Heart right ventricle (tissue), 16 donors: ENCODE data around the gene GANC. TPM values are rescaled to one million over a fixed set of nuclear protein-coding genes. Genes with fewer than 3 reads are reported as not detected.

ENCODE experiments used
- ATAC-seq, 8 donors: fragments of 200-7000 bp; cut with Tn5 transposase; one replicate each; pipeline ENCODE4 v1.9.1; 2020; ENCODE audit warnings: mild to moderate bottlenecking in 8 of 8, moderate library complexity in 8 of 8, moderate number of reproducible peaks in 1 of 8
- DNase-seq, 2 donors: peaks; one replicate each; pipeline ENCODE4 v3.0.0-alpha.2; 2020
- H3K27ac ChIP-seq, 10 donors: fragments of 200-600 bp; sonication (generic) in 2 of 10; one replicate each; pipeline versions ENCODE4 v1.5.0 to v1.8.0; 2020 to 2022; ENCODE audit warnings: mild to moderate bottlenecking in 3 of 10
- H3K27me3 ChIP-seq, 7 donors: fragments of 200-600 bp; one replicate each; pipeline ENCODE4 v1.8.0; 2021 to 2022; ENCODE audit warnings: mild to moderate bottlenecking in 2 of 7
- H3K36me3 ChIP-seq, 9 donors: fragments of 200-600 bp; sonication (generic) in 1 of 9; one replicate each; pipeline versions ENCODE4 v1.5.0 to v1.8.0; 2020 to 2022; ENCODE audit warnings: mild to moderate bottlenecking in 2 of 9
- H3K4me1 ChIP-seq, 9 donors: fragments of 200-600 bp; sonication (generic) in 1 of 9; one replicate each; pipeline versions ENCODE4 v1.5.0 to v1.8.0; 2020 to 2022; ENCODE audit warnings: mild to moderate bottlenecking in 4 of 9
- H3K4me3 ChIP-seq, 10 donors: fragments of 200-600 bp; sonication (generic) in 2 of 10; one replicate each; pipeline versions ENCODE4 v1.5.0 to v1.8.0; 2020 to 2022; ENCODE audit warnings: mild to moderate bottlenecking in 7 of 10, moderate library complexity in 2 of 10
- H3K9me3 ChIP-seq, 11 donors: fragments of 200-600 bp in 10 of 11; sonication (generic) in 2 of 11; one replicate each; pipeline versions ENCODE4 v1.5.0 to v1.8.0; 2013 to 2022; ENCODE audit warnings: mild to moderate bottlenecking in 2 of 11, control low read depth in 1 of 11, moderate library complexity in 1 of 11
- WGBS, 2 donors: extraction: QIAGEN DNeasy Blood & Tissue Kit; methylation state at CpG; one replicate each; pipeline ENCODE4 v1.1.7; 2013; ENCODE audit warnings: inconsistent platforms in 1 of 2; 5-methylcytosine and 5-hydroxymethylcytosine counted together
- intact Hi-C, 10 donors: fragments of 100-400 bp; cut with DNase I; formaldehyde crosslinking; loops; one replicate each; pipeline versions ENCODE4 v1.11.1 to v1.14.2; 2022
- polyA plus RNA-seq, 2 donors: library from polyadenylated mRNA; stranded (reverse); fragments of 200-250 nt; gene quantifications; one replicate each; pipeline ENCODE4 v1.2.3, GENCODE V29; 2013
- total RNA-seq, 10 donors: library from RNA; stranded (reverse); fragmentation: NEBNext Ultra II Directional in 3 of 10; extraction: Animal tissue kit (Norgen Biotek cat#: 25700) in 3 of 10; gene quantifications; one replicate each; pipeline versions ENCODE4 v1.2.1 to v1.2.4, GENCODE V29; 2021 to 2023
- TF ChIP-seq, protein P1 (sequence below), 9 donors: fragments of 200-600 bp; sonication (generic) in 2 of 9; IDR thresholded peaks; one replicate each; pipeline versions ENCODE4 v1.5.0 to v1.8.0; 2021 to 2022; ENCODE audit warnings: antibody characterized with exemption in 9 of 9, mild to moderate bottlenecking in 5 of 9, moderate library complexity in 1 of 9
- donor health status: Arrhythmogenic right ventricular cardiomyopathy.
- donor health status: ischemic (EF 13 %, LVEDD 7.1; RV severe dilation, severe dysfunction).
- donor health status: healthy with polysubstance abuse.
- donor health status: DM: no; HTN: yes; CAD: no.
- donor health status: DM: no; HTN: no; CAD: no.
- donor health status: ischemic (EF 25% LVEDD 6.9; RV normal size, moderate dysfunction).
- donor health status: ischemic (EF 25% LVEDD 5.7; RV mildly dilated, moderate dysfunction).
- donor health status: healthy.
- donor health status: DM: yes; HTN: yes; CAD: no.
- donor health status: Ischemic cardiomyopathy.
- donor health status: ischemic (EF 35%, LVEDD 5.7; RV mildly dilated, moderate dysfunction).
- donor health status: nonischemic (EF 11% LVEDD 7.7; RV severe dilation, severe dysfunction).
- donor health status: DM: yes; HTN: yes; CAD: no.
- donor health status: PGD.
- donor health status: ischemic (EF 29% LVEDD 5.4; RV normal size, mild dysfunction).
- donor health status: nonischemic (EF 23%, LVEDD 6.1; RV moderate dilation, normal function).

GANC gene
- total and polyA plus RNA-seq, 12 donors, result 5.3 to 25.8 (median 17.6) TPM

DNA sequence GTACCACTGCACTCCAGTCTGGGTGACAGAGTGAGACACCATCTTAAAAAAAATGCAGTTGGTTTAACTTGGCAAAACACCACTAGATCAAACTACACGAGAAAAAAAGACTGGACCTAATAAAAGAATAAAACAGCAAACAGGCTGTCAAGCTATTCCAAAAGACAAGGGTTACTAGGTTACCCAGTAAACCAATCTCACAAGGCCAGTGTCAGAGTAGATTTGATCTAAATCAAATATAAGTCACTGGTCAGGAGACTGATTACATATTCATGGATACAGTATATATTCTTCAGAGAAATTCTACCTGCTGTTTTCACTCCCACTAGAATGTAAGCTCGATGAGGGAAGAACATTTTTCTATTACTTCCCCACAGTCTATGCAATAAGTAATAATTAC, 2.5 kb upstream of the GANC start:
- no peak for DNase-seq
- no peaks in the 10 kb centered on the region for H3K9me3 ChIP-seq
- H3K36me3 ChIP-seq, result peaks cover 0 to 50% (median 19%) of the 10 kb centered on the region in 9 donors
- intact Hi-C loops, result loop anchor here in 5 of 10 donors (5.0 to 10.0 kb wide), 3 partner anchors 184 to 204 kb away; no protein-coding TSS in a partner anchor
- H3K4me3 ChIP-seq, result no peak overlapping the region
- TF ChIP-seq, protein P1, sequence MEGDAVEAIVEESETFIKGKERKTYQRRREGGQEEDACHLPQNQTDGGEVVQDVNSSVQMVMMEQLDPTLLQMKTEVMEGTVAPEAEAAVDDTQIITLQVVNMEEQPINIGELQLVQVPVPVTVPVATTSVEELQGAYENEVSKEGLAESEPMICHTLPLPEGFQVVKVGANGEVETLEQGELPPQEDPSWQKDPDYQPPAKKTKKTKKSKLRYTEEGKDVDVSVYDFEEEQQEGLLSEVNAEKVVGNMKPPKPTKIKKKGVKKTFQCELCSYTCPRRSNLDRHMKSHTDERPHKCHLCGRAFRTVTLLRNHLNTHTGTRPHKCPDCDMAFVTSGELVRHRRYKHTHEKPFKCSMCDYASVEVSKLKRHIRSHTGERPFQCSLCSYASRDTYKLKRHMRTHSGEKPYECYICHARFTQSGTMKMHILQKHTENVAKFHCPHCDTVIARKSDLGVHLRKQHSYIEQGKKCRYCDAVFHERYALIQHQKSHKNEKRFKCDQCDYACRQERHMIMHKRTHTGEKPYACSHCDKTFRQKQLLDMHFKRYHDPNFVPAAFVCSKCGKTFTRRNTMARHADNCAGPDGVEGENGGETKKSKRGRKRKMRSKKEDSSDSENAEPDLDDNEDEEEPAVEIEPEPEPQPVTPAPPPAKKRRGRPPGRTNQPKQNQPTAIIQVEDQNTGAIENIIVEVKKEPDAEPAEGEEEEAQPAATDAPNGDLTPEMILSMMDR (IDR thresholded peaks at IDR 0.05), result no peak
- H3K27me3 ChIP-seq, result no peaks in the 10 kb centered on the region
- 48 to 49% methylated on average over 2 of the region's 2 CpGs for WGBS, 2 donors
- peaks cover 0 to 53% (median 37%) of the 10 kb centered on the region in 9 donors for H3K4me1 ChIP-seq
- no peak overlapping the region for H3K27ac ChIP-seq
- ATAC-seq, result no peak

DNA sequence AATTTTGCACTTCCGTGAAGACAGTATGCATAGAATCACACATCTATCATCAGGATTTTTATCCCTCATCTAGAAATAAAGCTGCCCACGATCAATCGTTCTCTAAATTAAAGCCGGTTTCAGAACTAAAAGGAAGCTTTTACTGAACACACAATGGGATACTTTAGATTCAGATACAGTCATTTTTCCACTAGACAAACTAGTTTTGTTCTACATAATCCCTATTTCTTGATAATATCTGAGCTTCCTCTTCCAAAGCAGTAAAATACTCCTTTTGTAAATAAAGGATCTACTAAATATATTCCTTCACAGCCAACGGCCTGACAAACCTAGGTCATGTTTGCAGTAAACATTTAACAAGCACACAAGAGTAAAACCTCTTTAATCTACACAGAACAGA, 2.0 kb upstream of the GANC start:
- peaks cover 0 to 46% (median 15%) of the 10 kb centered on the region in 9 donors for H3K36me3 ChIP-seq
- H3K27me3 ChIP-seq, result no peaks in the 10 kb centered on the region
- TF ChIP-seq, protein P1 (IDR thresholded peaks at IDR 0.05), result no peak
- H3K4me1 ChIP-seq, result peaks cover 0 to 57% (median 42%) of the 10 kb centered on the region in 9 donors
- H3K27ac ChIP-seq, result peak overlapping the region in 1 of 10 donors; percentile 15
- no peaks in the 10 kb centered on the region for H3K9me3 ChIP-seq
- ATAC-seq (no peak), DNase-seq (no peak)
- 68 to 76% methylated on average over 5 of the region's 5 CpGs for WGBS, 2 donors
- no peak overlapping the region for H3K4me3 ChIP-seq
- intact Hi-C loops, result loop anchor here in 5 of 10 donors (5.0 to 10.0 kb wide), 3 partner anchors 184 to 204 kb away; no protein-coding TSS in a partner anchor

DNA sequence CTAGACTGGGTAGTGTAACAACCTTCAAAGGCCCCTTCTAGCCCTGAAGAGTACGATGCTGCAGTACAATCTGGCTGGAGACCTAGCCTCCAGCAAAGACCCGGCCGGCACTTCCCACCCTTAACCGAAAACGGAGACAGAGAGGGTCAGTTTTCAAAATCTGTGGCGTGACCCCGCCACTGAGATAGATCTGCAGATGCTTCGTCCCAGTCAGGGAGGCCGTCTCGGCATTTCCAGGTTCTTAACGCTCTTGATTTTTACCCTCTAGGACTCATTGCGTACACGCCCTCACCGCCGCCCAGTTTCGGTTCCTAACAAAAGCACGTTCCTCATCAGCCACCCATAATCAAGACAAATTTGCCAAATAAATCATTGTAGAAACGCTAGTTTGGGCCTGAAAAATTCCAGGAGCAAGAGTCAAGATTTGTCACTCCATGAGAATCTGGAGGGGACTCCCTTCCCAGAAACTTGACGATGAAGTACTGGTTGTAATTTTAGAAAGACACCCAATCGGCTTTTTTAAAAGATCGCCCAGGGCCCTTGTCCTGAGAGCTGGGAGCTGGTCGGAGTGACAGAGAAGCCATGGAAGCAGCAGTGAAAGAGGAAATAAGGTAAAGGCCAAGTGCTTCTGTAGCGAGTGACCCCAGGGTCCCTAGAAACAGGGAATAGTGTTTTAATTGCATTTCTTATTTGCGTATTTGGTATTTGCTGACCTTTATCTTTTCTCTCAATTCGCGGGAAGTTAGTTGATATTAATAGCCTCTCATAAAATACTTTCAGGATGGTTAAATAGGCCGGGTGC, 1.1 kb downstream of the GANC start:
- Histone ChIP-seq H3K27ac (peak overlapping the region; percentile 94 to 99 (median 96)), H3K4me3 (peak overlapping the region; percentile 59 to 89 (median 74)), H3K36me3 (peaks cover 0 to 39% (median 9%) of the 10 kb centered on the region in 9 donors), H3K4me1 (peaks cover 0 to 55% (median 48%) of the 10 kb centered on the region in 9 donors), H3K27me3 (no peaks in the 10 kb centered on the region), H3K9me3 (no peaks in the 10 kb centered on the region)
- WGBS, 2 donors, result 1 to 3% methylated on average over 27 of the region's 27 CpGs
- ATAC-seq (peak; percentile 18 to 60 (median 38)), DNase-seq (peak; percentile 47 to 54)
- intact Hi-C loops, result loop anchor here in 5 of 10 donors (5.0 to 10.0 kb wide), 3 partner anchors 181 to 201 kb away; no protein-coding TSS in a partner anchor
- TF ChIP-seq, protein P1 (IDR thresholded peaks at IDR 0.05), result no peak

DNA sequence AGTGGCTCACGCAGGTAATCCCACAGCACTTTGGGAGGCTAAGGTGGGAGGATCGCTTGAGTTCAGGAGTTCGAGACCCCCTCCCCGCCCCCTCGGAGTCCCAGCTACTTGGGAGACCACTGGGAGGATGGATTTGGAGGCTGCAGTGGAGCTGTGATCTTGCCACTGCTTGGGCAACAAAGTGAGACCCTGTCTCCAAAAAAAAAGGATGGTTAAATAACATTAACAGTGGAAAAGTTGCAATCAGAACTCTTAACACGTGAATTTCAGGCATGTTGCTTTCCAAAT, 1.6 kb downstream of the GANC start:
- ATAC-seq (no peak), DNase-seq (no peak)
- Histone ChIP-seq H3K4me3 (peak overlapping the region; percentile 59 to 89 (median 74)), H3K4me1 (peaks cover 0 to 55% (median 48%) of the 10 kb centered on the region in 9 donors), H3K27ac (peak overlapping the region; percentile 94 to 99 (median 96)), H3K36me3 (peaks cover 0 to 45% (median 12%) of the 10 kb centered on the region in 9 donors), H3K27me3 (no peaks in the 10 kb centered on the region), H3K9me3 (no peaks in the 10 kb centered on the region)
- TF ChIP-seq, protein P1 (IDR thresholded peaks at IDR 0.05), result no peak
- intact Hi-C loops, result loop anchor here in 5 of 10 donors (5.0 to 10.0 kb wide), 3 partner anchors 180 to 200 kb away; no protein-coding TSS in a partner anchor
- WGBS, 2 donors, result 47 to 60% methylated on average over 6 of the region's 6 CpGs
